H1 (cell line): ENCODE measurements around the gene LRG1. TPM values are rescaled to one million over a fixed set of nuclear protein-coding genes. Genes with fewer than 3 reads are reported as not detected.

Experiments used
- BRCA1 ChIP-seq: IDR thresholded peaks from 2 replicates; pipeline ENCODE4 v1.6.1; 2012; ENCODE audit warnings: low read depth, low read length, improper control_type of control experiment
- CEBPB ChIP-seq: IDR thresholded peaks from 2 replicates; pipeline ENCODE4 v1.6.1; 2012; ENCODE audit warnings: low read depth, low read length
- POLR2AphosphoS5 ChIP-seq: IDR thresholded peaks from 2 replicates; pipeline ENCODE4 v1.6.1; 2011; ENCODE audit warnings: low read depth, low read length
- polyA plus RNA-seq, 7 experiments: library from polyadenylated mRNA; depleted of rRNA in 3 of 7; stranded (reverse) in 5 of 7; unstranded in 2 of 7; fragments of >200 nt in 5 of 7; fragments of 200-250 nt in 2 of 7; gene quantifications; 1 replicate in 5 of 7; 2 replicates in 1 of 7; 4 replicates in 1 of 7; pipeline versions ENCODE4 v1.2.1 to v1.2.3, GENCODE V29; 2011 to 2013; ENCODE audit warnings: missing spikeins in 2 of 7, mixed read lengths in 2 of 7
- total RNA-seq: library from RNA; stranded (reverse); fragmentation: NEBNext Ultra II Directional; extraction: Animal tissue kit (Norgen Biotek cat#: 25700); gene quantifications from 2 replicates; pipeline ENCODE4 v1.2.1, GENCODE V29; 2021
- TF ChIP-seq, protein P1 (sequence below): fragments of 300-600 bp; sonication (generic); IDR thresholded peaks from 2 replicates; pipeline ENCODE4 v1.7.1; 2012; ENCODE audit warnings: low read length, moderate library complexity, mild to moderate bottlenecking, inconsistent platforms; ENCODE audit not compliant: insufficient replicate concordance

Gene LRG1
- total and polyA plus RNA-seq, 2 of the 8 experiments (the other 6 are each of a cell fraction or from before 2014, with no cell fraction given) = 0.48 to 0.79 TPM

DNA sequence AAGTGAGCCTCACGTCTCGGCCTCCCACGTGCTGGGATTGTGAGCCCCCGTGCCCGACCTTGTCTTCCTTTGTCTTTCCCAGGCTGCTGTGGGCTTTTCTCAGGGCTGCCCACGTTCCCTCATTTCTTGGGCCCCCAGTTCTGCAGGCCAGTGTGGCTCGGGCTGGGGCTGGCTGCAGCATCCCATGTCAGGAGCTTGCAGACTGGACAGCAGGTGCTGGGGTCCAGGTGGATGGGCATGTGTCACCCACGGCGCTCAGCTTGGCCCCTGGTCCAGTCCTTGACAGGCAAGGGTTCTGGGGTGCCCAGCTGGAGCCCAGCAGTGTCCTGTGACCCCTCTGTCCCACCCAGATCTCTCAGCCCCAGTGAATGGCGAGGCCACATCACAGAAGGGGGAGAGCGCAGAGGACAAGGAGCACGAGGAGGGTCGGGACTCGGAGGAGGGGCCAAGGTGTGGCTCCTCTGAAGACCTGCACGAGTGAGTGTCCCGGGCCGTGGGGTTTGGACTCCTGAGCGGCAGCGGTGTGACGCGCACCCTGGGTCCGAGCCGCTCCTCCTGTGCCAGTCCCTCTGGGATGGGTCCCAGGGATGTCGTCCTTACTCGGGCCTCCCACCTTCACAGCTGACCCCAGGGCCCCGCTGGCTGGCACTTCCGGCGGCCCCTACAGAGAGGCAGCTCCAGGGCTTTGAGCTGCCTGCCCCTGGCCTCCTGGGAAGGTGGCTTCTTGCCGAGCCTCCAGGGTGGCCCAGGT lies 38.8 kb downstream of the LRG1 start (continued):
- TF ChIP-seq, protein P1, sequence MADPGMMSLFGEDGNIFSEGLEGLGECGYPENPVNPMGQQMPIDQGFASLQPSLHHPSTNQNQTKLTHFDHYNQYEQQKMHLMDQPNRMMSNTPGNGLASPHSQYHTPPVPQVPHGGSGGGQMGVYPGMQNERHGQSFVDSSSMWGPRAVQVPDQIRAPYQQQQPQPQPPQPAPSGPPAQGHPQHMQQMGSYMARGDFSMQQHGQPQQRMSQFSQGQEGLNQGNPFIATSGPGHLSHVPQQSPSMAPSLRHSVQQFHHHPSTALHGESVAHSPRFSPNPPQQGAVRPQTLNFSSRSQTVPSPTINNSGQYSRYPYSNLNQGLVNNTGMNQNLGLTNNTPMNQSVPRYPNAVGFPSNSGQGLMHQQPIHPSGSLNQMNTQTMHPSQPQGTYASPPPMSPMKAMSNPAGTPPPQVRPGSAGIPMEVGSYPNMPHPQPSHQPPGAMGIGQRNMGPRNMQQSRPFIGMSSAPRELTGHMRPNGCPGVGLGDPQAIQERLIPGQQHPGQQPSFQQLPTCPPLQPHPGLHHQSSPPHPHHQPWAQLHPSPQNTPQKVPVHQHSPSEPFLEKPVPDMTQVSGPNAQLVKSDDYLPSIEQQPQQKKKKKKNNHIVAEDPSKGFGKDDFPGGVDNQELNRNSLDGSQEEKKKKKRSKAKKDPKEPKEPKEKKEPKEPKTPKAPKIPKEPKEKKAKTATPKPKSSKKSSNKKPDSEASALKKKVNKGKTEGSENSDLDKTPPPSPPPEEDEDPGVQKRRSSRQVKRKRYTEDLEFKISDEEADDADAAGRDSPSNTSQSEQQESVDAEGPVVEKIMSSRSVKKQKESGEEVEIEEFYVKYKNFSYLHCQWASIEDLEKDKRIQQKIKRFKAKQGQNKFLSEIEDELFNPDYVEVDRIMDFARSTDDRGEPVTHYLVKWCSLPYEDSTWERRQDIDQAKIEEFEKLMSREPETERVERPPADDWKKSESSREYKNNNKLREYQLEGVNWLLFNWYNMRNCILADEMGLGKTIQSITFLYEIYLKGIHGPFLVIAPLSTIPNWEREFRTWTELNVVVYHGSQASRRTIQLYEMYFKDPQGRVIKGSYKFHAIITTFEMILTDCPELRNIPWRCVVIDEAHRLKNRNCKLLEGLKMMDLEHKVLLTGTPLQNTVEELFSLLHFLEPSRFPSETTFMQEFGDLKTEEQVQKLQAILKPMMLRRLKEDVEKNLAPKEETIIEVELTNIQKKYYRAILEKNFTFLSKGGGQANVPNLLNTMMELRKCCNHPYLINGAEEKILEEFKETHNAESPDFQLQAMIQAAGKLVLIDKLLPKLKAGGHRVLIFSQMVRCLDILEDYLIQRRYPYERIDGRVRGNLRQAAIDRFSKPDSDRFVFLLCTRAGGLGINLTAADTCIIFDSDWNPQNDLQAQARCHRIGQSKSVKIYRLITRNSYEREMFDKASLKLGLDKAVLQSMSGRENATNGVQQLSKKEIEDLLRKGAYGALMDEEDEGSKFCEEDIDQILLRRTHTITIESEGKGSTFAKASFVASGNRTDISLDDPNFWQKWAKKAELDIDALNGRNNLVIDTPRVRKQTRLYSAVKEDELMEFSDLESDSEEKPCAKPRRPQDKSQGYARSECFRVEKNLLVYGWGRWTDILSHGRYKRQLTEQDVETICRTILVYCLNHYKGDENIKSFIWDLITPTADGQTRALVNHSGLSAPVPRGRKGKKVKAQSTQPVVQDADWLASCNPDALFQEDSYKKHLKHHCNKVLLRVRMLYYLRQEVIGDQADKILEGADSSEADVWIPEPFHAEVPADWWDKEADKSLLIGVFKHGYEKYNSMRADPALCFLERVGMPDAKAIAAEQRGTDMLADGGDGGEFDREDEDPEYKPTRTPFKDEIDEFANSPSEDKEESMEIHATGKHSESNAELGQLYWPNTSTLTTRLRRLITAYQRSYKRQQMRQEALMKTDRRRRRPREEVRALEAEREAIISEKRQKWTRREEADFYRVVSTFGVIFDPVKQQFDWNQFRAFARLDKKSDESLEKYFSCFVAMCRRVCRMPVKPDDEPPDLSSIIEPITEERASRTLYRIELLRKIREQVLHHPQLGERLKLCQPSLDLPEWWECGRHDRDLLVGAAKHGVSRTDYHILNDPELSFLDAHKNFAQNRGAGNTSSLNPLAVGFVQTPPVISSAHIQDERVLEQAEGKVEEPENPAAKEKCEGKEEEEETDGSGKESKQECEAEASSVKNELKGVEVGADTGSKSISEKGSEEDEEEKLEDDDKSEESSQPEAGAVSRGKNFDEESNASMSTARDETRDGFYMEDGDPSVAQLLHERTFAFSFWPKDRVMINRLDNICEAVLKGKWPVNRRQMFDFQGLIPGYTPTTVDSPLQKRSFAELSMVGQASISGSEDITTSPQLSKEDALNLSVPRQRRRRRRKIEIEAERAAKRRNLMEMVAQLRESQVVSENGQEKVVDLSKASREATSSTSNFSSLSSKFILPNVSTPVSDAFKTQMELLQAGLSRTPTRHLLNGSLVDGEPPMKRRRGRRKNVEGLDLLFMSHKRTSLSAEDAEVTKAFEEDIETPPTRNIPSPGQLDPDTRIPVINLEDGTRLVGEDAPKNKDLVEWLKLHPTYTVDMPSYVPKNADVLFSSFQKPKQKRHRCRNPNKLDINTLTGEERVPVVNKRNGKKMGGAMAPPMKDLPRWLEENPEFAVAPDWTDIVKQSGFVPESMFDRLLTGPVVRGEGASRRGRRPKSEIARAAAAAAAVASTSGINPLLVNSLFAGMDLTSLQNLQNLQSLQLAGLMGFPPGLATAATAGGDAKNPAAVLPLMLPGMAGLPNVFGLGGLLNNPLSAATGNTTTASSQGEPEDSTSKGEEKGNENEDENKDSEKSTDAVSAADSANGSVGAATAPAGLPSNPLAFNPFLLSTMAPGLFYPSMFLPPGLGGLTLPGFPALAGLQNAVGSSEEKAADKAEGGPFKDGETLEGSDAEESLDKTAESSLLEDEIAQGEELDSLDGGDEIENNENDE = no peak
- TF ChIP-seq BRCA1 (no peak), CEBPB (no peak), POLR2AphosphoS5 (no peak)
